HG02798 (cell line): ENCODE measurements around the gene ATP4A.
"Not testable (repeated sequence)": the region's sequence is repeated elsewhere in the genome, so short reads cannot be mapped to it uniquely, and the experiment has no call there.

Source experiments
- ATAC-seq: cut with Tn5 transposase; IDR thresholded peaks from one replicate; pipeline ENCODE4 v1.9.1; 2021; ENCODE audit warnings: mild to moderate bottlenecking; ENCODE audit not compliant: unreplicated experiment, poor library complexity

ATP4A gene

GRCh38 chr19:35563207-35563829 lies at the start of gene ATP4A:
Gene ATP4A (minus strand): TSS chr19:35563658. CDS start chr19:35563629, 29 bp downstream.
- ATAC-seq = no peak

- ATAC-seq = peak; percentile 93
Observed at GRCh38 chr19:35612559-35613321, 49.3 kb upstream of the ATP4A start, which contains the start of gene HAUS5. Gene HAUS5 (plus strand): TSS chr19:35612735. CDS start chr19:35612795, 60 bp downstream.

GRCh38 chr19:35612224-35612558 lies 48.7 kb upstream of the ATP4A start:
- ATAC-seq = no peak

- no peak for ATAC-seq
Observed at GRCh38 chr19:35609851-35610353, 46.4 kb upstream of the ATP4A start.

- ATAC-seq = no peak
Observed at GRCh38 chr19:35608251-35608650, 44.8 kb upstream of the ATP4A start.

GRCh38 chr19:35607661-35608060 lies 44.2 kb upstream of the ATP4A start:
- ATAC-seq = no peak

GRCh38 chr19:35607170-35607569 lies 43.7 kb upstream of the ATP4A start:
- ATAC-seq = not testable (repeated sequence)

- ATAC-seq = not testable (repeated sequence)
Observed at GRCh38 chr19:35604436-35604835, 41.0 kb upstream of the ATP4A start.

- ATAC-seq = no peak
Observed at GRCh38 chr19:35601971-35602370, 38.5 kb upstream of the ATP4A start.

GRCh38 chr19:35596366-35596999 lies 33.0 kb upstream of the ATP4A start:
- ATAC-seq = peak; percentile 81

- no peak for ATAC-seq
Observed at GRCh38 chr19:35595928-35596327, 32.5 kb upstream of the ATP4A start.

- ATAC-seq = not testable (repeated sequence)
Observed at GRCh38 chr19:35595026-35595425, 31.6 kb upstream of the ATP4A start.

- no peak for ATAC-seq
Observed at GRCh38 chr19:35592226-35592625, 28.8 kb upstream of the ATP4A start.

GRCh38 chr19:35590875-35591274 lies 27.4 kb upstream of the ATP4A start:
- no peak for ATAC-seq

- ATAC-seq = no peak
Observed at GRCh38 chr19:35587321-35587720, 23.9 kb upstream of the ATP4A start.

- no peak for ATAC-seq
Observed at GRCh38 chr19:35585848-35586247, 22.4 kb upstream of the ATP4A start, which contains the start of gene PMIS2. Gene PMIS2 (plus strand): TSS chr19:35586173. CDS start chr19:35586260, 87 bp downstream.

- no peak for ATAC-seq
Observed at GRCh38 chr19:35582760-35583159, 19.3 kb upstream of the ATP4A start.

- ATAC-seq = no peak
Observed at GRCh38 chr19:35578707-35579106, 15.2 kb upstream of the ATP4A start.

GRCh38 chr19:35577918-35578317 lies 14.5 kb upstream of the ATP4A start:
- no peak for ATAC-seq

- no peak for ATAC-seq
Observed at GRCh38 chr19:35571406-35571965, 8.0 kb upstream of the ATP4A start.

- no peak for ATAC-seq
Observed at GRCh38 chr19:35569281-35569781, 5.9 kb upstream of the ATP4A start.
